ENCODE data around the gene SUGCT.

Gene SUGCT

DNA sequence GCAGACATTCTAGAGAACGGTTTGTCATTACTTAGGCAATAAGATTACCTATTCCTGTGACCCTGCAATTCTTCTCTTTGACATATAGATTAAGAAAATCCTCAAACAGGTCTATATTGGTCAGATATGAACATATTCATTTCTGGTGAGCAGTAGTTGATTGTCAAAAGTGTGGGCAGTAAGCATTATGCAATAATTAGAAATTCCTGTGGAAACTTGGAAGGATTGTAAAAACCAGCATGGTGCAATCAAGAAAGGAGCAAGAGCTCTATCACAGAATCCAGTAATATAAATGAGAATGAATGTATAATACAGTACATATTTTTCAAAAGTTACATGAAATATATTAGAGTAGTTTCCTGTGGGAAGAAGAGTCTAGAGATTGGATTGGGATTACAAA, 406.5 kb downstream of the SUGCT start:
- no peak for DNase-seq

DNA sequence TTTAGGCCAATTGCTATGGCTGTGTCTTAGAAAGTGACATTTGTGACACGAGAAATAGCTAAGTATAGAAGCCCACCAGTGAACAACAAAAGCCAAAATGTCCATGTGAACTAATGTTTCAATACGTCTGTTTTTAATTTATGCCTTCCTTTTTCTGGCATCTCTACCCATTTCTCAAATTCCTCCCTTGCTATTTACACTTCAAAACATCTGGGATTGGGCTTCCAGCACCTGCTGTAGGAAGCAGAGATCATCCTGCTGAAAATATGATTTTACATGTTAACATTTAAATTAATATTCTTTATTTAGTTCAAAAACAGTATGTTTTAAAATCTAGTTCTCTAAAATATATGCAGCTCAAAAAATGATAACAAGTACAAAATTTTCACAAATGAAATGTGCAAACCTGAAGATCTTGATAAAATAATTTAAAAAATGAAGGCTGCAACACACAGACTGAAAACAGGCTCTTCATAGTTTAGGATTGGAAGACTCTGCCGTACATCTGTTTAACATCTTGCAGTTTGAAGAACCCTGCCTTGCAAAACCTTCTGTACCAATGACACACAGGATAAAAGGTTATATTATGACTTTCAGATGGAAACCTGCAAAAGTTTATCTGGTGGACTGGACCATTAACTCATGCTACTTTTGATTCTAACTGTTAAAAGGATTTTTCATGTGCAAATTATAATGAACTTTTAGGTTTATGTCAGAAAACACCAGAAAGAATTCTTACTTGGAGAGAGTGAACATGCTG, 408.4 kb downstream of the SUGCT start:
- DNase-seq, result no peak

DNA sequence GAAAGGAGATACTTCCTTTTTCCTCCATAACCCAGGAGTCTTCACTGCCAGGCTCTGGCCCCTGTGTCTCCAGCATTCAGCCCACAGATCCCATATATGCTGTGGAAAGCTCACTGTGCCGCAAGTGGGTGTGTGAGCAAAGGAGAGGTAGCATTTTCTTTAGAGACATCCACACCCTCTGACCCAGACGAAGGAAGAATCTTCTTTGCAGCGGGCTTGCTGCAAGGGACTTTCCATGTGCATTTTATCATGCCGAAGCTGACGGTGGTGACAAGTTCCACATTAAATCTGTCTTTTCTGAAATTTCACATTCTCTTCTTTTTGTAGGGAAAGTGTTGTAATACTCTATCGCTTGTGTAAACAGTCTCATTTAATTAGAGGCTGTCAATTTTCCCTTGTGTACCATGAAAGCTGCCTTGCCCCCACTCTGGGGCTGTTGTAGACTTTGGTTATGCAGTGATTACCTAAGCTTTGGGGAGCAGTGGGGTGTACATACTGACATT, 409.5 kb downstream of the SUGCT start:
- no peak for DNase-seq

DNA sequence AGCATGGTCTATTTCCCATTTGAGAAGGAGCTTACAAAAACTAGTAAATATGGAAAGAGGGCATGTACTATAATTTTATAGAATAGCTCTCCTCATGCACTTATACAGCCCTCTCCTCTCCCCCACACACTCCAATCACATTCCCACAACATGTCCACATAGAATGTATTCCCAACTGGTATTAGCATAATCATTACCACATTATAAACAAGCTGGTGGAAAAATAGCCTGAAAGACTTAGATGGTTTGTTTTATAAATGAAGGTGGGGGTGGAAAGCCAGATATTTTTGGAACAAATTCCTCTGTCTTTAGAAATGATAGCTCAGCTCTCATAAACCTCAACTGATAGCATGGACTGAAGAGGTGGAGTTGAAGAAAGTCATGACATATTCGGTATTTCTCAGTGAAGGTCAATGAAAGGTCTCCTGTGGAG, 410.1 kb downstream of the SUGCT start:
- DNase-seq, result no peak

DNA sequence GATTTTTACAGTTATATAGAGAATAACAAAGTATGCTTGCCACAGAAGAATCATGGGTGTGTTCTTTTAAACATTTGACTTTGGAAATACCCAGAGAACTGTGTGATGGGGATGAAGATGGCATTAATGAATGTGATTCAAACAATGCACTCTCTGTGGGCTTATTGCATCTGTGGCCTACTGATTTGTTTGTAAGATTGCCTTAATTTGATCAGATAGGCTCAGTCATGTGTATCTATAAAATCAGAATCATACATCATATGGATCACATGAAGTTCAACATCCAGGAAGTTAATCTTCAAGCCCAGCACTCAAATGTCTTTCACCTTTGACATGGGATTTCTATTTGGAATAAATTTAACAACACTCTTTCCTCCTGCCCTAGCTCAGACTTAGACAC, 410.9 kb downstream of the SUGCT start:
- no peak for DNase-seq

DNA sequence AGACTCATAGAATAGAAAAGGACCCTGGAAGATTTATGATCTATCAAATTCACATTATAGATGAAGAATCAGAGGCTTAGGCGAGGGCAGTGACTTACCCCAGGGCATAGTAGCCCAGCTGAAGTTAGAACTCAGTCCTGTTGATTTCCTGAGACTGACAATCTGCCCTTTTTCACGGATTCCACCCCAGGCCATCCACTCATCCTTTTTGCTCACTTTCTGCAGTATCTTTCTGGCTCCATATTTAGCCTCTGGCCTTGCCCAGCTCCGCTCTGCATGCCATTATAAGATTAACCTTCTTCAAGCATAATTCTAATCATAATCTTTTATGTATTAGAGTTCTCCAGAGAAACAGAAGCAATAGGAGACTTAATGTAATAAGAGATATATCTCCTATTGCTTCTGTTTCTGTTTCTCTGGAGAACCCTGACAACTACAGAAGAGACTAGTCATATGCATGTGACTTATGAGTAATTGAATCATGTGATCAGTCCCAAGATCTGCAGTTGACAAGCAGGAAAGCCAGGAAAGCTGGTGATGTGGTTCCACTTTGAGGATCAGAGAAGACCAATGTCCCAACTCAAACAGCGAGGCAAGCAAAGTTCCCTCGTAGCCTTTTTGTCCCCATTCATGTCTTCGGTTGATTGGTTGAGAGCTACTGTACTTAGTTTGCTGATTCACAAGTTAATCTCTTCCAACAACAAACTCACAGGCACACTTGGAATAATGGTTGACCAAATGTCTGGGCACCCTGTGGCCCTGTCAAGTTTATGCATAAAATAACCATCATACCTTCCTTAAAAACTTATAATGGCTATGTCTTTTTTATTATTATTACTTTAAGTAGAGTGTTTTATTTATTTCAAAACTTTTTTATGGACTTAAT, 412.1 kb downstream of the SUGCT start:
- no peak for DNase-seq

DNA sequence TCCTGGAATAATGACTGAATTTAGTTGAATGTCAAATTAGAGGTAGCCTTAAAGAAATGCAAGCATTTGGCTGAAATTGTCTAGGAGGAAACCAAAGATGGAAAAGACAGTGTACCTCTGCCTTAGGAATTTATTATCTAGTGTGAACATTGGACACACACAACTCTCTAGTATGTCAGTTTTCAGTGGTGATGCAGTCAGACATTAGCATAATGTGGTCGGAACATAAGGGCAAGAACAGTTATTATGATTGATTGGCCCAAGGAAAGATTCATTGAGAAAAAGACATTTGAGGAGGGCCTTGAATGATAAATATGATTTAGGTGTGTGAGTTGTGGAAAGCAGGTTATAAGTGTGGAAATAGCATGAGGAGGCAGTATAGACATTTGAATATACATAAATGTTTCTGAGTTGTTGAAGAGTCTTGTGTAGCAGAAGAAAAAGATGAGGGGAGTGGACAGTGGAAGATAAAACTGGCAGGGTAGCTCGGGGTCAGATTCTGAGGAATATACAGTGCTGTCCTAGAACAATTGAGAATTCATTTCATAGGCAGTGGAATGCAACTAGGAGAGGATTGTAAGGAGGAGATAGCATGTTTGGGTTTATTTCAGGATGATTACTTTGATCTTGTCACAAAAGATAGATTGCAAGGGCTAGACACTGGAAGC, 414.7 kb downstream of the SUGCT start:
- DNase-seq, result no peak

DNA sequence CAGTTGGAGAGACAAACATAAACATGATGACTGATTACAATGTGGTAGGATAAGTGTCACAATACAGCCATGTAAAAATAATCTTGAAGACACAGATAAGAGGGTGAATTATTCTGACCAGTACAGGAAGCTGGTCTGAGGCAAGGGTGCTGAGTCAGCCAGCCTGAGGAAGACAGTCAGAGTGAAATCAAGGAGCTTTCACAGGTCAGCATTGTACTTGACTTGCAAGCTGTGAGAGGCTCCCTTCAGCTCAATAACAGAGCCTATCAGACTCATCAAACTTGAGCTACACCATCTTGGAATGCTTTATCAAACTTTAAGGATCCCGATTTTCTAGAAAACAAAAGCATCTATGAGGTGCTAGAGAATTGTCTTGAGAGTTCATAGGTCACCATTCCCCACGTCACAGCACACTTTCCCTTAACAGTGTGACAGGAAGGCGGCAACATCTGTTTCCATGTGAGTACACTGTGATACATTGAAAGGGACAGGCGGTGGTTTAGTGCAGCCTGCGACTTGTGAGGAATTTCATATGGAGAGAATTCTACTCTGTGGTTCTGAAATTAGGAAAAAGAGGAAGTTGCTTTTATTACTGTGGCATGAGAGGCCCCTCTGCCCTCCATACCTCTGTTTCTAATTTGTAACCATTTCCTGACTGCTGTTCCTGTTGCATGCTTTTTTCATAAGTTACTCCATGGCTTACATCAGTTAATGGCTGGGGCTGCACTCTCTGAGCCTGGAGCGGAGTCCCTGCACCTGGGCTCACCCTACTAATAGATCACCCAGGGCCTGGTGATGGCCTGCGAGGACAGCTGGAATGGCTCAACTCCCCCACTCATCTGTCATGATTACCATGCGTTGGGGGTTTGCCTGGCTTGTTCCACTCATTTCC, 417.1 kb downstream of the SUGCT start:
- DNase-seq, result no peak

DNA sequence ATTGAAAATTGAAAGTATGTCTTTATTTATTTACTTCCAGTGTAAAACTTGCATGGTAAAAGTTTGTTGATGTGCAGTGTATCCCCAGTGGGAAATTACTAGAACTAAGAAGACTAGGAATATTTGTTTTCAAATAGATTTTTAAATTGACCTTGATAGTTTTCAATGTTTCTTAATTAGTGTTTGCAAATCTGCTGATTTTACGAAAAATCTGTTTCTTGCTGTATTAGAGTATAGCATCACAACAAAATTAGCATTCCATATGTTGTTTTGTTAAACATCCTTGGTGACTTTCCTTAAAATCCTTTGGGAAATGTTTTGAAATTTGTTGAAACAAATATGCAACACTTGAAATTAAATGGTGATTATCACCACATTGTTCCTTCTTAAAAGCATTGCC, 425.9 kb downstream of the SUGCT start:
- DNase-seq, result no peak

DNA sequence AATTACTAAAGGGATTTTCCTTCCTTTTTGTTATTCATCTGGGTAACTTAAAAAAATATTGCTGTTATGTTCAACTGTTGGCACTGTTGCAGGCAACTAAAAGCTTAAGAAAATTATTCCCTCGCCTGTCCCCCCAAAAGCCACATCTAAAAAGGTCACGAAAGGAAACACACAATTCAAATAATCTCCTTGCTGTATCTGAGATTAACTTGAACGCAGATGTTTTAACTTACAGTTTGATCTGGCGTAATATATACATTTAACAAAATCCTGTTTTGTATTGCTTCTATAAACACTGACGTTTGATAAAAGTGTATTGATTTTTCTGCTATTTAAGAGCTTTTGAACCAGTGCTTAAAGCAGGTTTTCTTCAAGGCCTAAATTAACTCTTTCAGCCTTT, 432.1 kb downstream of the SUGCT start:
- DNase-seq, result no peak

DNA sequence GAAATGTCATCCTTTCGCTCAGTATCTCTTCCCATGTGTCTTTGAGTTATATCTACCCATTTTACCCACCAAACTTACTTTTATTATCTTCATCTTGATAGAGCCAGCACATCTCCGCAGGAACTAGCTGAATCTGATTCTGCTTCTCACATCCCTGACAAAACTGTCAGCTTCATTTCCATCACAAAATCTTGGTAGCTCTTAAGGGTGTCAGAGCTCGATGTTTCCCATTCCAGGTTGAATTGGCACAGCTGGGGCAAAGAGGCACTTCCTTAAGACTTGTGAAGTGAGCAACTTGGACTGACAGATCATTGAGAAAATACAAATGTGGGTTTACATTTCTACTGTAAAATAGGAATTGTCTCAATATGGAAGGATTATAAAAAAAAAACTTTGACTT, 434.5 kb downstream of the SUGCT start:
- DNase-seq, result no peak

DNA sequence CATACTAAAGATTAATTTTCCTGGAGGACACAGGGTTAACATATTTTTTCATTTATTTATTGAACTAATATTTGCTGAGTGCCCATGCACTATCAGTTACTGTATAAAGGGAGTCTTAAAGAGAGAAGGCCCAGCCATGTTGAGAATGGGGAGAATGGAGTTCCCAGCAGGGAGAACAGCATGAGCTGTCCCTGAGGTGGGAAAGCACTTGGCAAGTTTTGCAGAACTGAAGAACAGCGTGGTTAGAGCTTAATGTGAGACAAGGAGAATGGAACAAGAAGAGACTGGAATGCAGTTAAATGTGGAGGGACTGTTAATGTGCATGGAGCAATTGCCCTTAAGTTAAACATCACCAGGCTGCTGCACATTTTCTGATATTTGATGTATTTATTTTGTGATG, 435.4 kb downstream of the SUGCT start:
- no peak for DNase-seq

DNA sequence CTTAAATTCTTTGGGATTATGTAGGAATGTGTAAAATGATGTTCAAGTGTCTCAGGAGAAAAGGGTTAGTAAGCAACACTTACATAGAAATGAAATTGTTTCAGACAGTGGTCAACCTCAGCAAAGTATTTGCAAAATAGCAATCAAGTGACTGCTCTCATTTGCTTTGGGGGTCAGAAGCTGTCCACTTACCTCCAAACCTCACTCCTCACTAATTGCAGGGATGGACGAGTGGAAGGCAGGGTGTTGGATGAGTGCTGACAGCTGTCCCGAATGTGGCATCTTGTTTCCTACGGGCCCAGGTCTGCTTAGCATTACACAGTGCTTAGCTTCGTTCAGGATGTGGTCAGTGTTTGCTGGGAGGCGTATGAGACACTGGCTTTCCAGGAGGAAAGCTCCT, 437.0 kb downstream of the SUGCT start:
- DNase-seq, result no peak

DNA sequence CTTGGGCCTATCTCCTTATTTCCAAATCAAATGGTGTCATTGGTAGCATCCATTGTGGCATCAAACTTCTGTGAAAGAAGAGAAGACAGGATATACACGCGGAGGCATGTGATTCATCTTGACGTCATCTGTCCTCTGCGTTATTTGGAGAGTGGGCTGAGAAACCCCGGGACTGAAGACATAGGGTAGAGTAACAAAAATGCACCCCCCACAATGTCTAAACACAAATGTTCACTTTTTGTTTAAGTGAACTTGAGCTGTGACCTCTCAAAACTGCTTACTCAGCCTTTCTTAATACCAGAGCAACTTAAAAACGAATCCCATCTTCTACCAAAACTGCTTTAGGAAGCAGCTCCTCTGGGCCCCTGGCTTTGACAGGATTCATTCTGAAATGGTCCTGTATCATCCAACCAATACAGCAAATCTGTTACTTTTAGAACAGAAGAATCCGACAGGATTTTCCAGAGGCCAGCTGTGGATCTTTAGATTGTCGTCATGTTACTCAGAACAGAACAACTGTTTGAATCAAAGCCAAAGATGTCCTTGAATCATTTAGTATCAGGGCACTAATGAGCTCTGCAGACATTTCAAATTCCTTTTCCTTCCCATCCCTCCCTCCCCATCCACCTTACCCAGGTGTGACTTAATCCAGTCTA, 438.1 kb downstream of the SUGCT start:
- DNase-seq, result no peak

DNA sequence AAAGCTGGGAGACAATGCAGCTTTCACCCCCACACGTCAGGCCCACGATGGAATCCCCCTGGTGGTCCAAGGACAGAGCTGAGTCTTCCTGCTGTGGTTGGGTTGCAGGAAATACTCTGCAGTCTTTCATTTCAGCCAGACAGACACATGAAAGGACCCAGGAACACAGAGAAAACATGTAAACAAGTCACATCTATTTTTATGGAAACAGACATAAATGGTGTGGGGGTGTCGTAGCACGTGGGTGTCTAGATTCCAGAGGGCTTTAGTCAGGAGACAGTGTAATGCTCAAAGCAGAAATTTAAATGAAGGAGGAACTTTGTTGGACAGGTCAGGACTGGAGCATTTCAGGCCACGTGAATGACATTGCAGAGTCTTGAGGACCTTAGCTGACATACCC, 444.6 kb downstream of the SUGCT start:
- no peak for DNase-seq

DNA sequence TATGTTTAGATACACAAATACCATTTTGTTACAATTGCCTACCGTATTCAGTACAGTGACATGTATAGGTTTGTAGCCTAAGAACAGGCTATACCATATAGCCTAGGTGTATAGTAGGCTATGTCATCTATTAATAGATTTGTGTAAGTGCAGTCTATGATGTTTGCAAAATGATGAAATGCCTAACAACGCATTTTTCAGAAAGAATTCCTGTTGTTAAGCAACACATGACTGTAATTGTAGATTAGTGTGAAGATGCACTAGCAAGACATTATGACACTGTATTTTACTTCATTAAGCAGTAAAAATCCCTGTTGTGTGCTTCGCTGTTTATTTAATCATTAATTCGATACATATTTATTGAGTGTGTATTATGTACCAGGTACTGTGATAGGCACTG, 446.0 kb downstream of the SUGCT start:
- DNase-seq, result no peak

DNA sequence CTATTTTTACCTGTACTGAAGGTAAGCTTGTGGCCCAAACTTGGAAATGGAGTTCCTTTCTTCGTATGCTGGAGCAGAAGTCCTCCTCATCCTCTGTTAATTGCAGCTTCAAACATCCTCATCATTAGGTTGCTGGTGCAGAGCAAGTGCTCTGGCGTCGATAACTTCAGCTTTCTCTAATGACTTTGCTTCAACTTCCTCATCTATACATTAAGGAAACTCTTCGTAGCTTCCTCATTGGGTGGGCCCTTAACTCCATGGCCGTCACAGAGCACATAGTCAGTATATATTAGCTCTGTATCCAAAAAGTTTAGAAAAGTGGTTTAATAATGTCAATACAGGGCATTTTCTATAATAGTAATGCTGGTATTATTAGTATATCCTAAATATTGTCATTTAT, 447.7 kb downstream of the SUGCT start:
- no peak for DNase-seq

DNA sequence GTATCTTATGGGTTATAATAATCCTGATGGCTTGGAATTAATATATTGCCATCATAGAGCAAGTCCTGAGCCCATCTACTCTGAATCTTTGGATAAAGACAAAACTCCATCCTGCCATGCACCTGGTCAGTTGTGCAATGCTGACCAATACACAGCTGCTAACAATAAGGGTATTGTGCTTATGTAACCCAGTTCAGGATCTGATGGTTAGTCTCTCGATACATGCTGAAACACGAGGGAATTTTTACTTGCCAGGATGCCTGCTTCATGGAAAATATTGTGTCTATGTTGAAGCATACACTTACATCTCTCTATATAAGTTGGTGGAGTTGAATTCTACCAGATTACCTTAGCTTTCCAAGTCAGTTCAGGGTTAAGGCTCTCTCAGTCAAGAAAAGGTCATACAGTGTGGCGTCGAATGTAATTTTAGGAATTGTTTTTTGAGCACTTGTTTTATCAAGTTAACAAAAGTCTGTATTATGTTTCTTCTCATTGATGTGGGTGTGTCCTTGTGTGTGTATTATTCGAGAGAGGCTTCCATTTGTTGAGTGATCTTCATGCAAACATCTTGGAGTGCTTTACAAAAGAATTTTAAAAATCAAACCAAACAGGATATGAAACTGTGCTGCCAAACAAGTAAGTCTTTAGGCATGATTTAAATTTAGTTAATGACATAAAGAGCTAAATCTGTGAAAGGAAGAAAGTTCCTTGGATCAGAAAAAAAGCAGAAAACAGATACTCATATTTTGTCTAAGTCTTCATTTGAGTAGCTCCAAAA, 449.1 kb downstream of the SUGCT start:
- no peak for DNase-seq

DNA sequence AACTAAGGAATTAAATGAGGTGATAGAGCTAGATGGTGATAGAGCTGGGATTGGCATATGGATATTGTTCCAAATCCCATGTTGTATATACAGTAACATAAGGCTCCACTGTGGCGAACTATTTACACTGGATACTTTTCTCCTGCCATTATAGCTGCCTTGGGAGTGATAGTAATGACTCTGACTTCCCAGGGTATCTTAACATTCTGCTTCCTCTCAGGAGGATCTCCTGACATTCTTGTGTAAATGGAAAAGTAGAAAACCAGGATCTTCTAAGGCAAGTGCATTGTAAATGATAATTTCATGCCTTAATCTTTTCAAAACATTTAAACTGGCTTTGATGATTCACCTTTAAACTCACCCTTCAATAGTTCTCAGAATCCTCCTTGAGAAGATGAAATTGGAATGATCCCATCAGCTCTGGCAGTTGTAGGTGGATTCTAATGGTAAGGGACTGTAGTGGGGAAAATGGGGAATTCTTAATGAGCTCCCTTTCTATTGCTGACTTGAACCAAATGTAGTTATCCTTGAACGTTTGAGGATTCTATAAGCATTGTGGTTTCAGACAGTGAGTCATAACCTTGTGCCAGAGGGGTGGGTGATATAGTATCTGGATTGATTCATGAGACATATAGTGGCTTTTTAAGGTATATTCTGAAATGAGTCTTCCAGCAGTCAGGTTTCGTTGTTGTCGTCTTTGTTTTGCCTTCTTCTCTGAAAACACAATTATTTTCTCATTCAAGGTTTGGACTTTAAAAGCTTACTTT, 450.0 kb downstream of the SUGCT start:
- no peak for DNase-seq

DNA sequence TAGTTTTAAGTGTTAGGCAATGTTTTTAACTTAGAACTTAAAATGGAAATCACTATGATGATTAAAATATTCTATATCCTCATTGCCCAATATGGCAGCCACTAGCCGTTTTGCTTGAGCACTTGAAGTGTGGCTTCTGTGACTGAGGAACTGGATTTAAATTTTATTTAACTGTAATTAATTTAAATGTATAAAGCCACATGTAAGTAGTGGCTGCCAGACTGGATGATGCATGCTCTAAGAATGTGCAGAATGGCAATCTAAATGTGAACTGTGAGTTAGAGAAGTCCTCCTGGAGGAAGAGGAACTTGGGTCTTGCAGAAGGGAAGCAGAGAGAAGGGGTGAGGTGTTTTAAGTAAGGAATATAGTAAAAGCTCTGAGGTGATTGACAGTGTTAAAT, 451.4 kb downstream of the SUGCT start:
- DNase-seq, result no peak
